ENCODE results near the gene CEMIP. TPM values are rescaled to one million over a fixed set of nuclear protein-coding genes. Genes with fewer than 3 reads are reported as not detected.

The CEMIP gene
- polyA plus RNA-seq, 5 donors: 13.7 to 31.0 (median 21.2) TPM

DNA sequence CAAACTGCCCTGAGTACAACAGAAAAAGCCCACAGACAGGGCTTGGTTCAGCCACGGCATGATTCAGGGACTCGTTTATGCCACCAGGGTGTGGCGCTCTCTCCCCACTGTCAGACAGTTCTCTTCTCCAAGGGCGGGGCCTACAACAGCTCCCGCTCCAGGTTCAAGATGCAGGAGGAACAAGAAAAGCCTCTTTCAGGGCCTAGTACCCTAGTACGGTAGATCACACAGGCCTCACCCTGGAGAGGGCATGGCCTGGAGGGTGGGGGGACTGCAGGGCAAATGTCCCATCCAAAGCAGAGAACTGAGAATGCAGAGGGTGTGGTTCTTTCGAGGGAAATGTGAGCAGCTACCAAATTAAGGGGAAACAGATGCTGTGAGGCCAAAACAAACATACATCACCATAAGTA lies 198.5 kb downstream of the CEMIP start:
- DNase-seq: no peak

GRCh38 chr15:80978685-80979329 lies 199.6 kb downstream of the CEMIP start:
- no peak for DNase-seq

GRCh38 chr15:80979538-80980200 lies 200.5 kb downstream of the CEMIP start:
- no peak for DNase-seq

DNA sequence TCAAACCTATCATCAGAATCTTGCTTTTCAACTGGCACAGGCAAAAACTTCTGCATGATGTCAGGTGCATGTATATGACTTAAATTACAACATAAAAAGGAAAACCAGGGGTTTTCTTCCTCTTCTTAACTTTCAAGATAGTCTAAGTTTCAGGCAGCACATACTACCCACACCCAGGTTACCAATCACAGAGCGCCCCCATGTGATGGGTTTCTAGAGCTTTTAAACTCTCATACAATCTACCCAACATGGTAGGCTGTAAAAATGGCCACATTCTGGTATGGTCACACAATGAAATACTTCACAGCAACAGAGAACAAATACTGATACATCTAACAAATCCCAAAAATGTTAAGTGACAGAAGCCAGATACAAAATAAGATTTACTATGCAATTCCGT lies 203.0 kb downstream of the CEMIP start:
- DNase-seq: no peak

DNA sequence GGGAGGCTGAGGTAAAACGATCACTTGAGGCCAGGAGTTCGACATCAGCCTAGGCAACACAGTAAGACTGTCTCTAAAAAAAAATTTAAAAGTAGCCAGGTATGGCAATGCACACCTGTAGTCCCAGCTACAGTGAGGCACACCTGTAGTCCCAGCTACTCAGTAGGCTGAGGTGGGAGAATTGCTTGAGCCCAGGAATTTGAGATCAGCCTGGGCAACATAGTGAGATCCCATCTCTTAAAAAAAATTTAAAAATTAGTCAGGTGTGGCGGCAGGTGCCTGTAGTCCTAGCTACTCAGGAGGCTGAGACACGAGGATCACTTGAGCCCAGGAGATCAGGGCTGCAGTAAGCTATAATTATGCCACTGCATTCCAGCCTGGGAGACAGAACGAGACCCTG lies 203.7 kb downstream of the CEMIP start:
- no peak for DNase-seq

DNA sequence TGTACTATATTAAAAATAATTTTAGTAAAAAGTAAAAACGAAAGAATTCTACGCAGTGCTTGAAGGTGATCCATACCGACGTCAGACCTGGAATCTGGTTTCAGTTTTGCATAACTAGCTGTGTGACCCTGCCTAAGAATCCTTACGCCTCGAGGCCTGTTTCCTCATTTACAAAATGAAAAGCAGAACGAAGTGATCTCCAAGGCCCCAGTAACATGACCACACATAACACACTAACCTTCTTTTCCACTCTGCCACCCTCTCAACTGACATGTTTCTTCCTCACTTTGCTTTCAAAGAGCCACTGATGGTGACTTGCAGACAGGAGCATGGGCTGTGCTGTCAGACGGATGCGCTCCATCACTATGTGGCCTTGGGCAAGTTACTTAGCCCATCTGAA lies 205.7 kb downstream of the CEMIP start:
- DNase-seq: no peak

GRCh38 chr15:80985981-80986380 lies 206.8 kb downstream of the CEMIP start:
- no peak for DNase-seq

DNA sequence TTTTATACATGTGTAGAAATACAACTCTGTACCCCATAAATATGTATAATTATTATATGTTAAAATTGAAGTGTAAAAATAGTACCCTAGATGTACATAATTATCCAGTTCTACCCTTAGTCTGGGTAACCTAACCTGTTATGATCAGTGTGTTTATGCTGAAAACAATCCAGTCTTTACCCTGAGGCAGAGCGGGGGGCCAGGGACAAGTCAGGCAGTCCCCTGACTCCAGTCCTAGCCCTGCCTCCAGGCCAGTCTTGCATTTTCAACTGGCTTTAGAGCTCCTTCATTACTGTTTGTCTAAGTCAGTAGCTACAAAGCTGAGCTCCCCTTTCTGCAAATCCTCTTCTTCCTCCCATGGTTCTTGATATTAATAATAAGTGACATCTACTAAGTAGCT lies 207.3 kb downstream of the CEMIP start:
- no peak for DNase-seq

- no peak for DNase-seq
These were observed 209.1 kb downstream of the CEMIP start for GRCh38 chr15:80988148-80988796.

DNA sequence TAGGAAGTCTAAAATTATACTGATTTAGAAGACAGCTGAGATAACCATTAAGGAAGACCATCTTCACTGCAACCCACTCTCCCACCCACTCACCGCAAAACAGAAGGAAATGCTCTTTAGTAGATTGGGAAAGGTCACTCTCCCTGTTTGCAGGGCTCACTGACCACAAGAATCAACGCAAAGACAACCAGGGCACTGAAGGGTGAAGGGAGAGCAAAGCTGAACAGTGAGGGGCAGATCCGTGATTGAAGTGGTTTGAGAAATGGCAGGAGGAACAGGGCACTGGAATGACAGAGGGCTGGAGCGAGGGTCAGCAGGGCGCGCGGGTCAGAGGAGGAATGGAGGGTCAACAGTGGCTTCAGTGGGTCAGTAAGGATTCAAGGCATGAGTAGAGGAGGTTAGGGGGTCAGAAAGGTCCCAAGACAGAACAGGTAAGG lies 209.9 kb downstream of the CEMIP start:
- DNase-seq: no peak

DNA sequence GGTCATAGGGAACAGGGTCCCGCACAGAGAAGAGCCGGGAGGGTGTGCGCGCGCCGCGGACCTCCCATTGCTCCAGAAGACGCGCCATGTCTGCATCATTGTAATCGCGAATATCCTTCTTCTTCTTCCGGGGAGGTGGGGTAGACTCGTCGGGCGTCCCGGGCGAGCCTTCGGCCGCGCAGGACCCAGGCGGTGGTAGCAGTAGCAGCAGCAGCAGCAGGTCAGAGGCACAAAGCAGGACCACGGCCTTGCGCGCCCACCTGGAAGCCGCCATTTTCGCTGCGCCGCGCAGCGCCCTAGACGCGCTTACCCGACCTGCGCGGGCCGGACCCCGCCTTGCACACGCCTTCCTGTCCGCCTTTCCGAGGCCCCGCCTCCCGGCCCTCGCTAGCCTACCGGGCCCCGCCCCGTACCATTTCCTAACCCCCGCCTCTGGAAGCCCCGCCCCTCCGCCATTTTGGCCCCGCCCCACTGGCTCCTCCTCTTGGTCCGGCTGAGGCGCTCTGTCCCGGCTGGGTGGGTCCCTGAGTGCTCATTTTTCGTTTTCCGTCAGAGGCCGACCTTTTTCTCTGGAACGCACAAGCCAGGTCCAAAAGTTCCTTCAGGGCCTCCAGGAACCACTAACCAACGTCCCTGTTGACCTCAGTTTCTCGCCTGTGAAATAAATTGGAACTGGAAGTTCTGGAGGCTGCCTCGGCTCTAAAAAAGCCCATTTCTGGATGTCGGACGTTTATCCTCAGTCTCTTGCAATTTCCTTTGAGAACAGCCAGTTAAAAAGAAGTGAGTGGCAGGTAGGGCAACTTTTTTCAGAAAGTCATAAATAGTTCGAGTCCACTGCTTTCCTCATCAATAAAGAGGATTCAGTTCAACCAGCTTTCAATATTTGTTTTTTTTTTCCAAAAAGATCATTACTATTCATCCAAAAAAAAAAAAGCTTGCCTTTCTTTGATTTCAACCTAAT lies 210.6 kb downstream of the CEMIP start, which contains the start of gene MESD:
Gene MESD, minus strand, starts transcription at position 302 of the 961 bp plus-strand sequence. Its CDS starts 28 bp downstream, at position 274.
- peak; percentile 96 for DNase-seq

DNA sequence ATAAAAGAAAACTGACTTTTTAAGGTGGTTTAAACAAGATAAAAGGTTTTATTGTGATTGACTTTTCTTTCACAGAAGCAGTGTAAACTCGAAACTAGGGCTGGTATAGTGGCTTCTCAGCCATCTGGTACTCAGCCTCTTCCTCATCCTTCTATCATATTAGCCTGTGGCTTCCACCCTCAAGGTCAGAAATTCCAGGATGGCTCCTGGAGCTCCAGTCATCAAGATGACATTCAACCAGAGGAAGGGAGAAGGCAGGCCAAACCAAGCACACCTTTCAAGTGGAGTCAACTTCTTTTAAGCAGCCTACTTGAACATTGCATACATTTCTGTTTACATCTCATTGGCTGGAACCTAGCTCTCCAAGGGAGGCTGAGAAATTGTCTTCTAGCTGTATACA lies 211.8 kb downstream of the CEMIP start:
- no peak for DNase-seq

- no peak for DNase-seq
These were observed 212.3 kb downstream of the CEMIP start for GRCh38 chr15:80991421-80991820.

DNA sequence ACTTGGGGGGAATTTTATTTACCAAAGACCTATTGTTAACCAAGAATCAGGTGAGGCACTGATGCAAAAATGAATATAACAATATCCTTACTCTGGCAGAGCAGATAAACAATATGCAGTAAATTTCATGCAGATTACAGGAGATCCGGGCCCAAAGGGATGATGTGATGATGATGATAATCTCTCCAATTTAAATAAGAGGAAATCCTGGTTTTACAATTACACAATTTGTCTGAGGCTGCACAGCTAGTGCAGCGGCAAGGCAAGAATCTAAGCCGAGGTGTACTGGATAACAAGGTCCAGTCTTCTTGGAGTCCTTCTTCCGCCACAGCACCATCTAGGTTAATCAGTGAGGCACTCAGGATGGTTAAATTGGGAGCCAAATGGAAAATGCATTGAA lies 212.8 kb downstream of the CEMIP start:
- no peak for DNase-seq

GRCh38 chr15:80992441-80992840 lies 213.3 kb downstream of the CEMIP start:
- no peak for DNase-seq

GRCh38 chr15:80996247-80996646 lies 217.1 kb downstream of the CEMIP start:
- DNase-seq: no peak

DNA sequence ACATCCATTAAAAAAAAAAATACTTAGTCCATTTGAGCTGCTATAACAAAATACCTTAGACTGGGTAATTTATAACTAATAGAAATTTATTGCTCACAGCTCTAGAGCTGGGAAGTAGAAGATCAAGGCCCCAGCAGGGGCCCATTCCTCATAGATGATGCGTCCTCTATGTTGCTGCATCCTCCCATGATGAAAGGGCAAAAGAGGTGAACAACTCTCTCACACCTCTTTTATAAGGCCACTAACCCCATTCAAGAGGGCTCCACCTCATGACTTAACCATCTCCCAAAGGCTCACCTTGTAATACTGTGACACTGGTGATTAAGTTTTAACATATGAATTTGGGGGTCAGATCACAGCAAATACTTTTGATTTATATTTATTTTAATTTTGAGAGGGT lies 218.5 kb downstream of the CEMIP start:
- no peak for DNase-seq

- no peak for DNase-seq
These were observed 219.1 kb downstream of the CEMIP start for GRCh38 chr15:80998251-80998650.

- no peak for DNase-seq
These were observed 220.5 kb downstream of the CEMIP start for GRCh38 chr15:80999623-81000036.

DNA sequence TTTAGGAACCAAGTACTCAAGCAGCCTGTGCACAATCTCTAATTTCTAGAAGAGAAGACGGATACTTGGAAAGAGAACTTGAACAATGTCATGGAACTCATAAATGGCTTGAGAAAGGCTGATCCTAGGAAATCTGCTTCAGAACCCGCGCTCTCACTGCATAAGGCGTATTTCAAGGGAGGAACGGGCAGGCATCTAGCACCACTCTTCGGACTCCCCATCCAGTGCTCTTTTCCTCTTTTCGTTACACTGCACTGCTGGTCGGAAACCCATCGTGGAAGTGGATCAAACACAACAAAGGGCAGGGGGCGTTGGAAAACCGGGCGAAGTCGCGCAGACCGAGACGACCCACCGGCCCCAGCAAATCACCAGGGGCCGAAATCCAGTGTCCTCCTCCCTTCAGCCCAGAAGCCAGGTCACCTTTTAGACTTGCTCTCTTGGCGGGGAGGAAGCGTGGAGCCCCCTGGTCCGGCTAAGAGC lies 221.0 kb downstream of the CEMIP start:
- no peak for DNase-seq

- DNase-seq: peak; percentile 92
These were observed 221.5 kb downstream of the CEMIP start, which contains the start of gene TLNRD1 for GRCh38 chr15:81000624-81001151. Gene TLNRD1 (plus strand): TSS chr15:81000923. CDS start chr15:81002272, 1,349 bp downstream.

All from right lung (tissue), 5 donors.